HG03558 (cell line): ENCODE results near the gene PRXL2B.

ENCODE experiments used
- ATAC-seq: cut with Tn5 transposase; IDR thresholded peaks from one replicate; pipeline ENCODE4 v1.9.1; 2021; ENCODE audit warnings: moderate number of reproducible peaks; ENCODE audit not compliant: unreplicated experiment; ENCODE audit errors: extremely low read depth

PRXL2B gene

GRCh38 chr1:2631136-2632050, 44.8 kb downstream of the PRXL2B start:
- no peak for ATAC-seq

- no peak for ATAC-seq
Observed at GRCh38 chr1:2632051-2632430, 45.5 kb downstream of the PRXL2B start.

DNA sequence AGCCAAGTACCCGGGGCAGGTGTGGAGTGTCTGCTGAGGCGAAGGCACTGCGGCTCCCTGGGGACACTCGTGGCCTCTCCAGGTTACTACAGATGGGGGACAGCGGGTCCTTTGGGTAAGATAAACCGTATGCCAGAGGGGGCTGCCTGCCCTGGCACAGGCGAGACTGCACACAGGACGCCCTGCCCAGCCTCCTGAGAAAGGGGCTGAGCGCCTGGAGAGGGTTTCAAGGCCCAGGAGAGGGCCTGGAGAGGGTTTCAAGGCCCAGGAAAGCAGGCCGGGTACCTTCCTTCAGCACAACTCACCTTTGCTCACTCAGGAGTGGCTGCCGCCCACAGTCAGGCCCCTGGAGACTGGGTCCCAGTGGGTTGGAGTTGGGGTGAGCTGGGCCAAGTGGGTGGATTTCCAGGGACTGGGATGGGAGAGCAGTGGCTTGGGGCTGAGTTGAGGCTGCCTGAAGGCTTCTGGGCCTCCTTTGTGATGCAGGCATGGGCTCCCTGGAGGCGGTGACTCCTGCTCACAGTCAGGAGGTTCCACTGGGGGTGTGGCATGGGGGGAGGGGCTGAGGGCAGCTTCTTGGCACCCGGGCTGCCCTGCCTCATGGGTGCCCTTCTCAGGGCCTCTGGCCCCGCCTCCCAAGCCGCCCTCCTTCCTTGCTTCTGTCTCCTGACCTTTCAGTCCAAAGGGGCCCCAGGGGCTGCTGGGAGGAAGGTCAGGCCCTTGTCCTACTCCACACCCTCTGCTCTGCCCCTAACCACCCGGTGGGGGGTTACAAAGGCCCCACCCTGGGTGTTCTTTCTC, 46.2 kb downstream of the PRXL2B start, which contains the start of gene MMEL1:
Gene MMEL1, minus strand, starts transcription at position 456 of the 801 bp plus-strand sequence. CDS start 3,532 bp downstream, outside the sequence.
- ATAC-seq: no peak

DNA sequence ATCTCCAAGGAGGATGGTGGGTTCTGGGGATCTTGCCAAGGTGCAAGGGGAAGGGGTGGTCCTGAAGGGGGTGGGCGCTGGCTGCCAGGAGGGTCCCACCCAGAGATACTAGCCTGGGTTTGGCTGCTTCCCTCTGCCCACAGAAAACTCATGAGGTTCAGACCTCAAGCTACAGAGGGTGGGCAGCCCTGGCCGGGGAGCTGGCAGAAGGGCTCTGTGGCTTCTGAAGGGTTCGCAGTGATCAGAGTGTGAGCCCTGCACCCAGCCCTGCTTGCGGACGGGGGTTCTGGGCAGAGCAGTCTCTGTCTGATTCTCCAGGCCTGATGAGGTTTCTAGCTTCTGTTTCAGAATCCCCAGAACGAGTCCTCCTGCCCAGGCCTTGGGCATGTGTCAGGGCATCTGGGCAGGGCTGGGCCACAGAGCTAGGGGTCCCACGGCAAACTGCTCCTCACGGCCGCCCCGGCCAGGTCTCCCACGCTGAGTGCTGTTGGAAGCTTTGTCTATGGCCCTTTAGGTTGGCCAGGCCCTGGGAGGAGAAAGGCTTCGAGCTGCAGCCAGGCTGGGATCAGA, 46.9 kb downstream of the PRXL2B start:
- no peak for ATAC-seq

- ATAC-seq: no peak
Observed at GRCh38 chr1:2633936-2634491, 47.4 kb downstream of the PRXL2B start.

- no peak for ATAC-seq
Observed at GRCh38 chr1:2635361-2636010, 48.9 kb downstream of the PRXL2B start.

DNA sequence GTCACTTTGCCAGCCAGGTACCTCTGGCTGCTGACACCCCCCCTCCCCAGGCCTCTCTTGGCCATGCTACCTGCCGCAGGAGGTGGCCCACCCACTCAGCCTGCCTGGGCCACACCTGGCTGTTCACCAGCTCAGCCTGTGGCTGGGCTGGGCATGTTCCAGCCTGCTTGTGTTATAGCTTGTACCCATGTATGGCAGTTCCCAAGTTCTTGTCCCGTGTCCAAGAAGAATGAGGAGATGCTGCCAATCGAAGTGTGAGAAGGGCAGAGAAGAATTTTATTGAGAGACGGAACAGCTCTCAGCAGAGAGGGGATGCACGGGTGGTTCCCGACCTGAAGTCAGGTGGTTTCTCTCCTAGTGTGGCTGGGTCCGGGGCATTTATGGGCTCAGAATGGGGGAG, 50.2 kb downstream of the PRXL2B start:
- ATAC-seq: no peak

DNA sequence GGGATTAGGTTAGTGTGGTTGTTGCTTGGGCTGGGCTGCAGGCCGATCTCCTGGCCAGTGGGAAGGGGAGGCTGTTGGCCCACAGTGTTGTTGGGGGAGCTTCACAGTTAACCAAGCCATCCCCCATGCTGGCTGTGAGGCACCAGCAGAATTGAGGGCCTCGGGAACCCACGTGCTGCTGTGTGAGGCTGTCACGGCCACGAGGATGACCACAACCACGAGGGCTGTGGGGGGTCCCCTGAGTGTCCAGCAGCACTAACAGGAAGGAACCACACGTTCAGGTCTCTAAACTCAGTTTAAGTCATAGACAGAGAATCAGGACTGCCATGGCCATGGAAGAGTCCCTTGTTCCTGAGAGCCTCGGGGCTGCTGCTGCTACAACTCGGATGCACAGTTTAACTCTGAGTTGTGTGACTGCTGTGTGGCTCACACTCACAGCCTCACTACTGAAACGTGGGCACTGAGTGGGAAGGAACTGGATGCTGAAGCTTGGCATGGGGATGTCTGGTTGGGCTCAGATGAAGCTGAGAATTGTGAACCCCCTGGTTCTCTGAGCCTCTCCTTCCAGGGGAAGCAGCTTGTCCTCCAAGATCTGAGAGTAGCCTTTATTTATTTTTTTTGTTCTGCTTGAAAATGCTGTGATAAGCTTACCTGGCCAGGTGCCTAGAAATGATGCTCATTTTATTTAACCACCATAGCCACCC, 51.0 kb downstream of the PRXL2B start:
- no peak for ATAC-seq

GRCh38 chr1:2638466-2639115, 52.0 kb downstream of the PRXL2B start:
- ATAC-seq: no peak

- no peak for ATAC-seq
Observed at GRCh38 chr1:2639203-2639602, 52.6 kb downstream of the PRXL2B start.

GRCh38 chr1:2639607-2640521, 53.3 kb downstream of the PRXL2B start:
- no peak for ATAC-seq

DNA sequence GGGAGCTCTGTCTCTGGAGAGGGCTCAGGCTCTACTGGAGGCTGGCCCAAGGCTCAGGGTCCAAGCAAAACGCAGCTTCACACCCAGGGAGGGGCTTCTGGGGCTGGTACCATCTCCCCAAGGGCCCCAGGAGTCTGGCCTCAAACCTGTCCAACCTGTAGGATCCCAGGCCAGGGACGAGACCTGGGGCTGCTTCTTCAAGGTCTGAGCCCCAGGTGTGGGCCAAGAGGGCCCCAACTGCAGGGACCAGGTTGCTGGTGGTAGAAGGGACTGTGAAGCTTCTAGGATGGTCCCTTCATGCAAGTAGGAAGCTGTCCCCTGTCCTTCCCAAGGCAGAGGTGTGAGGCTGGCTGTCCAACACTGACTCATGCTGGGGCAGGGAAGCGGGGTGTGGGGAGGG, 54.0 kb downstream of the PRXL2B start:
- no peak for ATAC-seq
